H1 (cell line): Measurements from ENCODE around the gene CTXN3. TPM values are rescaled to one million over a fixed set of nuclear protein-coding genes. Genes with fewer than 3 reads are reported as not detected.

Experiments
- CTCF ChIA-PET: fragments of 300-600 bp; sonication (Branson Sonifier 250); formaldehyde crosslinking; loops from one replicate; lab custom pipeline; 2021; ENCODE audit not compliant: partially characterized antibody; lab: Charles Lee
- POLR2A ChIA-PET: fragments of 300-600 bp; sonication (Branson Sonifier 250); formaldehyde crosslinking; loops from one replicate; lab custom pipeline; 2021; ENCODE audit warnings: inconsistent platforms; ENCODE audit not compliant: partially characterized antibody; lab: Charles Lee
- DNase-seq, 2 experiments: peaks; one replicate each; pipeline versions ENCODE4 v3.0.0 to v3.0.0-alpha.2; 2010 to 2022; ENCODE audit warnings: low spot score in 2 of 2, low read depth in 1 of 2, mixed read lengths in 1 of 2
- FAIRE-seq: peaks from 2 replicates; lab custom pipeline; 2011; peaks lifted over from hg19 to GRCh38; lab: Jason Lieb, UNC
- H2AFZ ChIP-seq: 2 replicates; pipeline ENCODE4 v1.8.1; 2012; ENCODE audit warnings: low read length, inconsistent platforms
- H2AK5ac ChIP-seq: 2 replicates; pipeline ENCODE4 v1.6.1; 2013; ENCODE audit warnings: low read depth, low read length
- H2BK120ac ChIP-seq: replicated peaks from 2 replicates; pipeline ENCODE3; 2013; ENCODE audit warnings: low read depth, low read length, inconsistent platforms
- H2BK12ac ChIP-seq: 2 replicates; pipeline ENCODE4 v1.6.1; 2013; ENCODE audit warnings: low read depth, low read length
- H2BK15ac ChIP-seq: 2 replicates; pipeline ENCODE4 v1.6.1; 2013; ENCODE audit warnings: low read length
- H2BK20ac ChIP-seq: 2 replicates; pipeline ENCODE4 v1.6.1; 2013; ENCODE audit warnings: low read length
- H2BK5ac ChIP-seq: 2 replicates; pipeline ENCODE4 v1.6.1; 2013; ENCODE audit warnings: low read depth, low read length
- H3K14ac ChIP-seq: 2 replicates; pipeline ENCODE4 v1.6.1; 2013; ENCODE audit warnings: inconsistent platforms; ENCODE audit not compliant: insufficient read length
- H3K18ac ChIP-seq: 2 replicates; pipeline ENCODE4 v1.6.1; 2013; ENCODE audit warnings: low read length; ENCODE audit errors: extremely low read depth
- H3K23ac ChIP-seq: 2 replicates; pipeline ENCODE4 v1.6.1; 2013; ENCODE audit warnings: inconsistent platforms; ENCODE audit not compliant: insufficient read length
- H3K23me2 ChIP-seq: 2 replicates; pipeline ENCODE4 v1.6.1; 2013; ENCODE audit warnings: low read depth, low read length
- H3K27ac ChIP-seq: 2 replicates; pipeline ENCODE4 v1.6.1; 2011; ENCODE audit warnings: low read depth, low read length, inconsistent platforms
- H3K27me3 ChIP-seq, 4 experiments: replicated peaks in 1 of 4; 1 replicate in 1 of 4; 2 replicates in 3 of 4; pipeline versions ENCODE4 v1.6.1 to v1.8.1; 2011 to 2013; ENCODE audit warnings: low read length in 3 of 4, mild to moderate bottlenecking in 3 of 4, inconsistent platforms in 2 of 4, mixed read lengths in 2 of 4, moderate library complexity in 1 of 4; ENCODE audit not compliant: control insufficient read depth in 3 of 4, insufficient read depth in 3 of 4; ENCODE audit errors: extremely low read depth in 1 of 4
- H3K36me3 ChIP-seq, 4 experiments: 2 replicates each; pipeline versions ENCODE4 v1.6.1 to v1.8.1; 2011 to 2013; ENCODE audit warnings: mild to moderate bottlenecking in 4 of 4, low read length in 3 of 4, moderate library complexity in 2 of 4, control low read depth in 1 of 4, inconsistent platforms in 1 of 4; ENCODE audit not compliant: insufficient read depth in 4 of 4, control insufficient read depth in 2 of 4
- H3K4ac ChIP-seq: replicated peaks from 2 replicates; pipeline ENCODE3; 2013; ENCODE audit warnings: low read length, low read depth, mixed read lengths, inconsistent platforms; ENCODE audit not compliant: insufficient read length
- H3K4me1 ChIP-seq, 4 experiments: replicated peaks in 1 of 4; 1 replicate in 1 of 4; 2 replicates in 3 of 4; pipeline versions ENCODE4 v1.6.1 to v1.8.1; 2011 to 2013; ENCODE audit warnings: low read length in 3 of 4, inconsistent platforms in 2 of 4, mixed read lengths in 1 of 4; ENCODE audit not compliant: insufficient read depth in 4 of 4, control insufficient read depth in 3 of 4
- H3K4me2 ChIP-seq, 2 experiments: 2 replicates each; pipeline versions ENCODE4 v1.6.1 to v1.8.1; 2011 to 2013; ENCODE audit warnings: low read depth in 2 of 2, low read length in 2 of 2, control low read depth in 1 of 2, inconsistent platforms in 1 of 2, mild to moderate bottlenecking in 1 of 2; ENCODE audit not compliant: insufficient read depth in 1 of 2
- H3K4me3 ChIP-seq, 4 experiments: fragments of 200-600, 300-600 bp in 1 of 4; sonication (generic), shearing (Covaris generic), sonication (Bioruptor Twin) in 1 of 4; 2 replicates each; pipeline versions ENCODE4 v1.5.1 to v1.8.1; 2011 to 2016; ENCODE audit warnings: low read length in 4 of 4, low read depth in 3 of 4, control low read depth in 2 of 4, inconsistent platforms in 2 of 4, mild to moderate bottlenecking in 2 of 4, mixed read lengths in 1 of 4, moderate library complexity in 1 of 4; ENCODE audit not compliant: insufficient read depth in 2 of 4; ENCODE audit errors: extremely low read depth in 1 of 4
- H3K56ac ChIP-seq: replicated peaks from 2 replicates; pipeline ENCODE3; 2013; ENCODE audit warnings: low read depth, mild to moderate bottlenecking, mixed read lengths, low read length, inconsistent platforms; ENCODE audit not compliant: insufficient read length
- H3K79me1 ChIP-seq: 2 replicates; pipeline ENCODE4 v1.6.1; 2013; ENCODE audit warnings: low read depth, low read length, control low read depth
- H3K79me2 ChIP-seq, 2 experiments: 2 replicates each; pipeline versions ENCODE4 v1.6.1 to v1.8.1; 2012 to 2013; ENCODE audit warnings: low read length in 2 of 2, mild to moderate bottlenecking in 2 of 2, inconsistent platforms in 1 of 2; ENCODE audit not compliant: insufficient read depth in 2 of 2, control insufficient read depth in 1 of 2
- H3K9ac ChIP-seq, 4 experiments: replicated peaks in 1 of 4; 1 replicate in 1 of 4; 2 replicates in 3 of 4; pipeline versions ENCODE4 v1.6.1 to v1.8.1; 2011 to 2013; ENCODE audit warnings: low read depth in 3 of 4, low read length in 3 of 4, control low read depth in 2 of 4, mild to moderate bottlenecking in 2 of 4, moderate library complexity in 2 of 4, inconsistent platforms in 1 of 4; ENCODE audit errors: extremely low read depth in 1 of 4
- H3K9me3 ChIP-seq, 2 experiments: 2 replicates each; pipeline versions ENCODE4 v1.6.1 to v1.8.1; 2012 to 2013; ENCODE audit warnings: mild to moderate bottlenecking in 2 of 2, moderate library complexity in 2 of 2, control low read depth in 1 of 2, inconsistent platforms in 1 of 2, low read depth in 1 of 2, low read length in 1 of 2, mixed read lengths in 1 of 2; ENCODE audit not compliant: insufficient read depth in 2 of 2
- H4K20me1 ChIP-seq, 2 experiments: replicated peaks in 1 of 2; 2 replicates each; pipeline versions ENCODE3 to v1.8.1; 2011 to 2013; ENCODE audit warnings: inconsistent platforms in 2 of 2, low read length in 2 of 2, mild to moderate bottlenecking in 1 of 2; ENCODE audit not compliant: insufficient read depth in 2 of 2, control insufficient read depth in 1 of 2
- H4K5ac ChIP-seq: 2 replicates; pipeline ENCODE4 v1.6.1; 2013; ENCODE audit warnings: low read length, low read depth, mixed read lengths, inconsistent platforms; ENCODE audit not compliant: insufficient read length
- H4K8ac ChIP-seq: 2 replicates; pipeline ENCODE4 v1.8.0; 2013; ENCODE audit warnings: mild to moderate bottlenecking, moderate library complexity, low read length, inconsistent platforms; ENCODE audit not compliant: insufficient read depth; ENCODE audit errors: extremely low read depth
- H4K91ac ChIP-seq: replicated peaks from 2 replicates; pipeline ENCODE3; 2013; ENCODE audit warnings: low read length, mixed read lengths, inconsistent platforms; ENCODE audit not compliant: insufficient read length
- ASH2L ChIP-seq: fragments of 200-600, 300-600 bp; sonication (generic); IDR thresholded peaks from one replicate; pipeline ENCODE4 v1.7.1; 2017; ENCODE audit warnings: low read length
- EP300 ChIP-seq, 2 experiments: IDR thresholded peaks; 1 replicate in 1 of 2; 2 replicates in 1 of 2; pipeline ENCODE4 v1.6.1; 2011 to 2012; ENCODE audit warnings: low read depth in 2 of 2, low read length in 2 of 2, mild to moderate bottlenecking in 2 of 2, borderline replicate concordance in 1 of 2, inconsistent platforms in 1 of 2, moderate library complexity in 1 of 2
- GABPA ChIP-seq: IDR thresholded peaks from 2 replicates; pipeline ENCODE4 v1.6.1; 2011; ENCODE audit warnings: mild to moderate bottlenecking, low read length, moderate library complexity, borderline replicate concordance; ENCODE audit not compliant: insufficient read depth
- JUN ChIP-seq: IDR thresholded peaks from 2 replicates; pipeline ENCODE4 v1.6.1; 2011; ENCODE audit warnings: low read depth, mild to moderate bottlenecking, improper control_type of control experiment, low read length
- KDM1A ChIP-seq: fragments of 200-600, 300-600 bp; sonication (generic); IDR thresholded peaks from 2 replicates; pipeline ENCODE4 v1.7.1; 2016; ENCODE audit warnings: mild to moderate bottlenecking, low read length, borderline replicate concordance
- polyA plus RNA-seq, 7 experiments: library from polyadenylated mRNA; depleted of rRNA in 3 of 7; stranded (reverse) in 5 of 7; unstranded in 2 of 7; fragments of >200 nt in 5 of 7; fragments of 200-250 nt in 2 of 7; gene quantifications; 1 replicate in 5 of 7; 2 replicates in 1 of 7; 4 replicates in 1 of 7; pipeline versions ENCODE4 v1.2.1 to v1.2.3, GENCODE V29; 2011 to 2013; ENCODE audit warnings: missing spikeins in 2 of 7, mixed read lengths in 2 of 7
- total RNA-seq: library from RNA; stranded (reverse); fragmentation: NEBNext Ultra II Directional; extraction: Animal tissue kit (Norgen Biotek cat#: 25700); gene quantifications from 2 replicates; pipeline ENCODE4 v1.2.1, GENCODE V29; 2021

Gene CTXN3
- total and polyA plus RNA-seq, 2 of the 8 experiments (the other 6 are each of a cell fraction or from before 2014, with no cell fraction given), result 0.05 TPM; not detected in 1

DNA sequence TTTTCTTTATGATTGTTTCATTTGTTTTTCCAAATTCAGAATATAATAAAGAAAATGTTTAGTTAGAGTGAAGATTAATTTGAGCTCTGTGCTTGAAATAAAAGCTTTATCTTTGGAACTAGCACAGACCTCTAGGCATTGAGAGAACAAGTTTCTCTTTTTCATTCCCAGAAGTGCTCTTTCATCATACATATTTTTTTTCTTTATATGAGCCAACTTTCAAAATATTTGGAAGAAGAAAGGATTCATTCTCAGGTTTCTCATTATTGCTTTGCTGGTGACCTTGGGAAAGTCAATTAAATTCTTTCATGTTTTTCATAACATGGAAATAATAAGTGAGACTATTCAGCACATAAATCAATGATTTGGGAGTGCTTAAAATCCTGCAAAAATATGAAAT is 16.8 kb downstream of the CTXN3 start:
- no peaks in the 10 kb centered on the region for H4K20me1 ChIP-seq
- H3K4me3 ChIP-seq, result no peak overlapping the region
- H3K4ac ChIP-seq, result no peak overlapping the region
- H3K14ac ChIP-seq, result no peak overlapping the region
- no peak overlapping the region for H2BK15ac ChIP-seq
- no peak overlapping the region for H3K56ac ChIP-seq
- H2BK12ac ChIP-seq, result no peak overlapping the region
- H3K4me1 ChIP-seq, result no peaks in the 10 kb centered on the region; a peak in 1 of 7 replicates
- no peak overlapping the region for H3K4me2 ChIP-seq
- ChIA-PET POLR2A (interaction anchor here (0.6 kb wide), 1 partner anchor 543 kb away, joined by 3 read pairs; no protein-coding TSS in a partner anchor), CTCF (no interaction called here)
- H3K23me2 ChIP-seq, result peaks cover 2% of the 10 kb centered on the region; the same call in 1 of the 2 replicates
- no peak overlapping the region for H2BK5ac ChIP-seq
- peaks cover 0 to 1% (median 0%) of the 10 kb centered on the region in 4 experiments; a peak in 1 of 7 replicates for H3K27me3 ChIP-seq
- no peak overlapping the region for H3K23ac ChIP-seq
- H3K79me1 ChIP-seq, result no peaks in the 10 kb centered on the region
- H3K9ac ChIP-seq, result no peak overlapping the region
- no peaks in the 10 kb centered on the region for H3K36me3 ChIP-seq
- DNase-seq (no peak), FAIRE-seq (no peak)
- TF ChIP-seq GABPA (no peak), KDM1A (no peak), JUN (no peak), EP300 (IDR thresholded peaks at IDR 0.05; ENCODE audit: borderline replicate concordance in 1 of 2, low read depth in 2 of 2, low read length in 2 of 2) (no peak), ASH2L (no peak)
- H3K9me3 ChIP-seq, result no peaks in the 10 kb centered on the region
- no peak overlapping the region for H3K18ac ChIP-seq
- H4K91ac ChIP-seq, result no peak overlapping the region
- H2BK120ac ChIP-seq, result no peak overlapping the region
- H3K27ac ChIP-seq, result no peak overlapping the region
- H3K79me2 ChIP-seq, result no peaks in the 10 kb centered on the region
- H2BK20ac ChIP-seq, result no peak overlapping the region
- no peak overlapping the region for H4K5ac ChIP-seq
- H2AK5ac ChIP-seq, result no peak overlapping the region
- no peak overlapping the region for H2AFZ ChIP-seq
- no peak overlapping the region for H4K8ac ChIP-seq
